Measurements from ENCODE around the gene GSC2. TPM values are rescaled to one million over a fixed set of nuclear protein-coding genes. Genes with fewer than 3 reads are reported as not detected.

The GSC2 gene
- total and polyA plus RNA-seq, 2 of the 4 experiments (the other 2 are of a cell fraction), result not detected

DNA sequence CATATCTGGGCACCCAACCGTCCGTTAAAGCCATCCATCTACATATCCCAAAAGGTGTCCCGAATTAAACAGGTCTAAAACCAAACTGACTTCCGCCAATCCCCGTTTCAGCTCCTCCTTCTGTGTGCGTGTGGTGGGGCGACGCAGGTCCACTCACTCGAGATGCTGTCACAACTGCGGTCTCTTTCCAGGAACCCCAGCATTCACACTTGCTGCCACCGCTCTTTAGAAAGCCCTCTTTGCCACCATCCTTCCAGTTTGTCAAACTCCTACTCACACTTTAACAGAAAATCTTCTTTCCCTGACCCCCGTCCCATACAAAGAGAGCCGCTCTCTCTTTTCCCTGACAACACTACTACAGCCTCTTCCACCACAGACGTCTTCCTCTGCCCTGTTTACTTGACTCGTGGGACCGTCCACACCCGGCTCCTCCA is 6.1 kb downstream of the GSC2 start:
- no peak overlapping the region for H2BK20ac ChIP-seq (ENCODE audit: low read depth, low read length)
- H2BK15ac ChIP-seq (ENCODE audit: low read depth, low read length), result no peak overlapping the region
- peaks cover 4% of the 10 kb centered on the region for H4K20me1 ChIP-seq (ENCODE audit: insufficient read depth, low read length)
- H2AFZ ChIP-seq (replicated peaks; ENCODE audit: low read length, poor library complexity), result peak overlapping the region; percentile 94
- H3K4ac ChIP-seq (ENCODE audit: low read depth, low read length), result peak overlapping the region; percentile 70
- 5% methylated on average over 6 of the region's 17 CpGs; no CpG with 5 or more reads in 1 of the 2 experiments for WGBS, 2 experiments (ENCODE audit: extremely low coverage in 2 of 2, insufficient read length in 1 of 2)
- H3K79me1 ChIP-seq (ENCODE audit: low read depth in 1 of 2, low read length in 2 of 2), result peaks cover 7 to 27% of the 10 kb centered on the region in 2 experiments
- peak overlapping the region; percentile 52; the same call in 1 of the 2 replicates for H3K23ac ChIP-seq (ENCODE audit: low read depth, low read length)
- H4K8ac ChIP-seq (ENCODE audit: low read depth in 2 of 2, low read length in 2 of 2), result peak overlapping the region; percentile 65 to 87
- 0 out of 2 replicates have a peak, but pooled peaks cover 3% of the 10 kb centered on the region for H3K9me1 ChIP-seq (ENCODE audit: insufficient read depth, low read length)
- H3K27ac ChIP-seq (ENCODE audit: insufficient read depth, low read length), result peak overlapping the region; percentile 60
- in situ Hi-C loops (cut with MboI; ENCODE audit: low sequenced_read_pairs) (no loop called here), dilution Hi-C loops (cut with HindIII; ENCODE audit: low sequenced_read_pairs, unreplicated experiment) (no loop called here), intact Hi-C loops (cut with micrococcal nuclease) (loop anchor here (1.0 kb wide), 1 partner anchor 486 kb away; no protein-coding TSS in a partner anchor)
- H2AK9ac ChIP-seq (replicated peaks; ENCODE audit: low read depth, low read length, poor library complexity), result peak overlapping the region; percentile 85
- H3K9me3 ChIP-seq (ENCODE audit: control insufficient read depth, insufficient read depth, low read length), result no peaks in the 10 kb centered on the region
- no peak overlapping the region for H3K18ac ChIP-seq (ENCODE audit: low read depth, low read length)
- TF ChIP-seq BHLHE40 (IDR thresholded peaks at IDR 0.05; ENCODE audit: low read depth, low read length), result no peak
- no peak for TF ChIP-seq CHD1 (IDR thresholded peaks at IDR 0.05; ENCODE audit: low read depth, low read length)
- TF ChIP-seq FOS (IDR thresholded peaks at IDR 0.05; ENCODE audit: low read depth, low read length), result no peak
- no peak for TF ChIP-seq RFX5 (IDR thresholded peaks at IDR 0.05; ENCODE audit: low read depth, low read length)
- TF ChIP-seq POLR2A (IDR thresholded peaks at IDR 0.05; ENCODE audit: low read depth, low read length), result no peak
- TF ChIP-seq MAZ (IDR thresholded peaks at IDR 0.05; ENCODE audit: borderline replicate concordance, low read depth, low read length), result no peak
- TF ChIP-seq USF2 (IDR thresholded peaks at IDR 0.05; ENCODE audit: low read depth, low read length), result no peak
- TF ChIP-seq CEBPB (IDR thresholded peaks at IDR 0.05; ENCODE audit: low read depth, low read length), result no peak
- no peak for TF ChIP-seq MXI1 (IDR thresholded peaks at IDR 0.05; ENCODE audit: borderline replicate concordance, low read depth, low read length)
- peak overlapping the region; percentile 47; the same call in 1 of the 2 replicates for H2AK5ac ChIP-seq (ENCODE audit: low read depth, low read length)
- DNase-seq, result peak; percentile 18
- no TSS peak for BruUV-seq (replicated peaks)
- ATAC-seq (ENCODE audit: low read depth), result no peak
- peaks cover 32% of the 10 kb centered on the region for H3K36me3 ChIP-seq (ENCODE audit: control insufficient read depth, insufficient read depth, low read length)
- peaks cover 21% of the 10 kb centered on the region for H3K27me3 ChIP-seq (ENCODE audit: control insufficient read depth, insufficient read depth, low read length)
- H3K4me1 ChIP-seq (ENCODE audit: control insufficient read depth, insufficient read depth, low read length), result no peaks in the 10 kb centered on the region
- no peak overlapping the region for H4K91ac ChIP-seq (ENCODE audit: insufficient read depth, low read depth, low read length)
- H4K5ac ChIP-seq (ENCODE audit: low read depth, low read length), result peak overlapping the region; percentile 11; the same call in 1 of the 2 replicates
- no peak overlapping the region for H2BK5ac ChIP-seq (ENCODE audit: low read depth, low read length, poor library complexity, severe bottlenecking)
- peak overlapping the region; percentile 69 for H3K4me3 ChIP-seq (ENCODE audit: insufficient read depth, low read depth, low read length)
- ChIA-PET POLR2A (ENCODE audit: unreplicated experiment) (no interaction called here), CTCF (interaction anchor here (0.5 to 1.1 kb wide), 4 partner anchors 10 to 143 kb away, joined by 3 read pairs; no protein-coding TSS in a partner anchor)
- peak overlapping the region; percentile 71; the same call in 1 of the 2 replicates for H3K14ac ChIP-seq (replicated peaks; ENCODE audit: low read depth, low read length)
- no peak overlapping the region for H2BK120ac ChIP-seq (ENCODE audit: low read depth, low read length)
- H3K56ac ChIP-seq (ENCODE audit: extremely low read depth, insufficient read depth, low read length), result peak overlapping the region; percentile 44; the same call in 1 of the 2 replicates
- peak overlapping the region; percentile 75 for H3K9ac ChIP-seq (ENCODE audit: low read depth, low read length)
- peak overlapping the region; percentile 90 for H3K4me2 ChIP-seq (ENCODE audit: low read depth, low read length)

Data from IMR-90 (cell line).